T-cell (primary cell): ENCODE data around the gene RBBP5. TPM values are rescaled to one million over a fixed set of nuclear protein-coding genes. Genes with fewer than 3 reads are reported as not detected.

ENCODE experiments used
- ATAC-seq, 4 experiments: fragments of 200-7000 bp in 3 of 4; fragments of 150-1000 bp in 1 of 4; cut with Tn5 transposase; replicated peaks in 1 of 4; 1 replicate in 3 of 4; 2 replicates in 1 of 4; pipeline ENCODE4 v1.10.0; 2021; ENCODE audit warnings: moderate library complexity in 3 of 4, mild to moderate bottlenecking in 2 of 4, moderate number of reproducible peaks in 1 of 4
- CTCF ChIA-PET, 2 donors: fragments of 300-600 bp; sonication (Branson Sonifier 250); formaldehyde crosslinking; loops; one replicate each; lab custom pipeline; 2022; ENCODE audit warnings: antibody characterized with exemption in 2 of 2; lab: Charles Lee
- POLR2A ChIA-PET, 2 donors: fragments of 300-600 bp; sonication (Branson Sonifier 250); formaldehyde crosslinking; loops; one replicate each; lab custom pipeline; 2022; ENCODE audit warnings: antibody characterized with exemption in 2 of 2; lab: Charles Lee
- DNase-seq, 35 experiments: peaks; one replicate each; pipeline versions ENCODE4 v3.0.0 to v3.0.0-alpha.2; 2013 to 2023
- H3K27ac ChIP-seq: one replicate; pipeline ENCODE4 v1.5.1; 2013; ENCODE audit warnings: low read length
- H3K27me3 ChIP-seq, 2 experiments: replicated peaks in 1 of 2; 1 replicate in 1 of 2; 2 replicates in 1 of 2; pipeline versions ENCODE4 v1.6.1 to v1.7.0; 2013; ENCODE audit warnings: low read length in 1 of 2, mixed read lengths in 1 of 2; ENCODE audit not compliant: control insufficient read depth in 2 of 2, insufficient read depth in 2 of 2; ENCODE audit errors: extremely low read depth in 1 of 2
- H3K36me3 ChIP-seq, 2 donors: 1 replicate in 1 of 2; 2 replicates in 1 of 2; pipeline versions ENCODE4 v1.6.1 to v1.7.0; 2013; ENCODE audit warnings: low read length in 1 of 2; ENCODE audit not compliant: control insufficient read depth in 2 of 2, insufficient read depth in 1 of 2; ENCODE audit errors: extremely low read depth in 1 of 2
- H3K4me1 ChIP-seq, 2 experiments: 1 replicate in 1 of 2; 2 replicates in 1 of 2; pipeline versions ENCODE4 v1.6.1 to v1.7.0; 2013; ENCODE audit warnings: low read length in 2 of 2, mixed read lengths in 1 of 2; ENCODE audit not compliant: insufficient read depth in 2 of 2, control insufficient read depth in 1 of 2; ENCODE audit errors: extremely low read depth in 1 of 2
- H3K4me3 ChIP-seq, 2 donors: 1 replicate in 1 of 2; 2 replicates in 1 of 2; pipeline versions ENCODE4 v1.5.1 to v1.7.0; 2013; ENCODE audit warnings: mild to moderate bottlenecking in 2 of 2, low read length in 1 of 2, moderate library complexity in 1 of 2; ENCODE audit not compliant: control insufficient read depth in 1 of 2; ENCODE audit errors: extremely low read depth in 1 of 2
- H3K9me3 ChIP-seq: 2 replicates; pipeline ENCODE4 v1.7.0; 2013
- H3K27ac Mint-ChIP-seq, 2 donors: one replicate each; pipeline ENCODE4 v1.8.0; 2020 to 2021; ENCODE audit warnings: mild to moderate bottlenecking in 2 of 2, mixed read lengths in 2 of 2
- H3K27me3 Mint-ChIP-seq, 2 donors: one replicate each; pipeline ENCODE4 v1.8.0; 2021 to 2022; ENCODE audit warnings: mixed read lengths in 2 of 2
- H3K36me3 Mint-ChIP-seq: one replicate; pipeline ENCODE4 v1.8.0; 2021; ENCODE audit warnings: mixed read lengths
- H3K4me1 Mint-ChIP-seq, 3 donors: one replicate each; pipeline ENCODE4 v1.8.0; 2020 to 2022; ENCODE audit warnings: mixed read lengths in 3 of 3, mild to moderate bottlenecking in 1 of 3
- H3K4me3 Mint-ChIP-seq, 3 donors: one replicate each; pipeline ENCODE4 v1.8.0; 2020 to 2022; ENCODE audit warnings: mild to moderate bottlenecking in 3 of 3, mixed read lengths in 3 of 3, moderate library complexity in 3 of 3
- H3K9me3 Mint-ChIP-seq, 3 donors: one replicate each; pipeline ENCODE4 v1.8.0; 2020 to 2022; ENCODE audit warnings: mixed read lengths in 3 of 3
- WGBS: methylation state at CpG from one replicate; pipeline ENCODE4 v1.1.5; 2013; ENCODE audit warnings: missing lambda C conversion rate; ENCODE audit not compliant: insufficient coverage; 5-methylcytosine and 5-hydroxymethylcytosine counted together
- total RNA-seq, 35 experiments: library from RNA in 6 of 35; stranded (reverse) in 6 of 35; fragments of 120-200 nt in 1 of 35; gene quantifications; one replicate each; pipeline versions ENCODE4 v1.2.1 to v1.2.4 and lab custom pipeline; 2013 to 2026

RBBP5 gene
- total RNA-seq, 5 donors from 2014 or later (not counting 1 experiment from before 2014, with no cell fraction given) = 13.9 to 24.3 (median 22.3) TPM

DNA sequence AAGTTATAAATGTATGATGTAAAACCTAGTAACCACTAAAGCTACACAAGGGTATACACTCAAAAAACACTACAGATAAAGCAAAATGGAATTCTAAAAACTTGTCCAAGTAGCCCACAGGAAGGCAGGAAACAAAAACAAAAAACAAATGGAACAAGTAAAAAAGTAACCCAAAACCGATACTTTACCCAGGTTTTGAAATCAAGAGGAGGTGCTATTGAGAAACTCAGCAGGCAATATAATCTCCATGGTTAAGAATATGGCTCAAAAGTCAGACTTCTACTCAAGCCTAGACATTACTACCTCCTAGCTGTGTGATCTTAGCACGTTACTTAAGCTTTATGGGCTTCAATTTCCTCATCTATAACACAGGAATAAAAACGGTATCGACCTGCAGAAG is 13.3 kb downstream of the RBBP5 start:
- H3K27ac Mint-ChIP-seq = peak overlapping the region in 1 of 2 donors; percentile 29

DNA sequence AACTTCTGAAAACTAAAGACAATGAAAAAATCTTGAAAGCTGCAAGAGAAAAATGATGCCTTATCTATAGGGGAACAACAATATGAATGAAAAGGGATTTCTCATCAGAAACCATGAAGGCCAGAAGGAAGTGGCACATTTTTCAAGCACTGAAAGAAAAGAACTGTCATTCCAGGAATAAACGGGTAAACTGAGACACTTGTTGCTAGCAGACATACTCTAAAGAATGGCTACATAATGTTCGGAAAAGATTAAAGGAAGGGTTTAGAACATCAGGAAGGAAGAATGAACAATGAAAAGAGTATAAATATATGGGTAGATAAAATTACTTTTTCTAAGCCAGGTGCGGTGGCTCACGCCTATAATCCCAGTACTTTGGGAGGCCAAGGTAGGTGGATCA is 14.5 kb downstream of the RBBP5 start:
- Histone ChIP-seq H3K36me3 (peaks cover 0 to 67% of the 10 kb centered on the region in 2 donors), H3K4me1 (no peaks in the 10 kb centered on the region), H3K27ac (no peak overlapping the region), H3K27me3 (no peaks in the 10 kb centered on the region), H3K4me3 (no peak overlapping the region), H3K9me3 (no peaks in the 10 kb centered on the region)
- Mint-ChIP-seq H3K27ac (no peak overlapping the region), H3K4me1 (peaks cover 5 to 12% (median 10%) of the 10 kb centered on the region in 3 donors), H3K9me3 (no peaks in the 10 kb centered on the region), H3K27me3 (no peaks in the 10 kb centered on the region), H3K36me3 (peaks cover 56% of the 10 kb centered on the region), H3K4me3 (no peak overlapping the region)
- ChIA-PET POLR2A (no interaction called here), CTCF (no interaction called here)
- DNase-seq = no peak
- ATAC-seq = no peak
- 100% methylated on average over 4 of the region's 4 CpGs for WGBS

More for the DNA sequence above, 13.3 kb downstream of the RBBP5 start:
- DNase-seq = no peak
- Histone ChIP-seq H3K4me3 (no peak overlapping the region), H3K36me3 (peaks cover 0 to 69% of the 10 kb centered on the region in 2 donors), H3K4me1 (no peaks in the 10 kb centered on the region), H3K27me3 (no peaks in the 10 kb centered on the region), H3K9me3 (no peaks in the 10 kb centered on the region), H3K27ac (no peak overlapping the region)
- CTCF ChIA-PET = interaction anchor here in 1 of 2 donors (1.0 kb wide), 1 partner anchor 148 kb away, joined by 3 read pairs; no protein-coding TSS in a partner anchor
- H3K36me3 Mint-ChIP-seq = peaks cover 51% of the 10 kb centered on the region
- H3K27me3 Mint-ChIP-seq = no peaks in the 10 kb centered on the region
- no peaks in the 10 kb centered on the region for H3K9me3 Mint-ChIP-seq
- 93% methylated on average over 3 of the region's 4 CpGs for WGBS
- H3K4me3 Mint-ChIP-seq = no peak overlapping the region
- H3K4me1 Mint-ChIP-seq = peaks cover 5 to 12% (median 10%) of the 10 kb centered on the region in 3 donors
- no peak for ATAC-seq
- POLR2A ChIA-PET = no interaction called here

DNA sequence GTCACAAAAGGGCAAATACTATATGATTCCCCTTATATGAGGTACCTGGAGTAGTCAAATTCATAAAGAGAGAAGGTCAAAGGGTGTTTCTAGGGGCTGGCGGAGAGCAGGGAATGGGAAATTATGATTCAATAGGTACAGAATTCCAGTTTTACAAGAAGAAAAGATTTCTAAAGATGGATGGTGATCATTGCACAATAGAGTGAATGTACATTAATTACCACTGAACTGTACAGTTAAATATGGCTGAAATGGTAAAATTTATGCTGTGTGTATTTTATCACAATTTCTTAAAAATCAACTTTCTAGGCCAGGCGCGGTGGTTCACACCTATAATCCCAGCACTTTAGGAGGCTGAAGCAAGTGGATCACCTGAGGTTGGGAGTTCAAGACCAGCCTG is 19.4 kb downstream of the RBBP5 start:
- H3K27me3 Mint-ChIP-seq = no peaks in the 10 kb centered on the region
- H3K36me3 Mint-ChIP-seq = peaks cover 77% of the 10 kb centered on the region
- H3K9me3 Mint-ChIP-seq = no peaks in the 10 kb centered on the region

DNA sequence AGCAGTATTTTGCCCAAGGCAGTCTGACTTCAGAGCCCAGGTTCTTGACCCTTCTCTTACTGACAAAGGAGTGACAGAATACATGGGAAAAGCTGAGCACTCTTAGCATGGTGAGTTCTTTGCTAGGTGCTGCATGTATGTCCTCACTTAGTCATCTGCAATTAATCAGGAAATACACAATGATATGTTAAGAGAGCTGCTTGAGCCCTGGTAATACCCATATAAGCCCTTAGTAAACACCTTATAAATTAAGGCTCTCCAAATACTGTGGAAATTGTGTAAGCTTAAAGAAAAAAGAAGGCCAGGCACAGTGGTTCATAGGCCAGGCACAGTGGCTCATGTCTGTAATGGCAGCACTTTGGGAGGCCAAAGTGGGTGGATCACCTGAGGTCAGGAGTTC is 23.5 kb downstream of the RBBP5 start:
- peaks cover 75% of the 10 kb centered on the region for H3K36me3 Mint-ChIP-seq

More for the DNA sequence above, 19.4 kb downstream of the RBBP5 start:
- no peak for ATAC-seq
- ChIA-PET CTCF (no interaction called here), POLR2A (no interaction called here)
- no CpG with 5 or more reads among the region's 3 CpGs for WGBS
- H3K27ac ChIP-seq = no peak overlapping the region
- DNase-seq = no peak
- peaks cover 3 to 7% (median 4%) of the 10 kb centered on the region in 3 donors for H3K4me1 Mint-ChIP-seq
- H3K27ac Mint-ChIP-seq = no peak overlapping the region
- no peaks in the 10 kb centered on the region for H3K9me3 ChIP-seq
- H3K36me3 ChIP-seq = peaks cover 20 to 92% of the 10 kb centered on the region in 2 donors
- H3K4me3 ChIP-seq = no peak overlapping the region
- no peaks in the 10 kb centered on the region for H3K4me1 ChIP-seq
- no peaks in the 10 kb centered on the region for H3K27me3 ChIP-seq
- no peak overlapping the region for H3K4me3 Mint-ChIP-seq

DNA sequence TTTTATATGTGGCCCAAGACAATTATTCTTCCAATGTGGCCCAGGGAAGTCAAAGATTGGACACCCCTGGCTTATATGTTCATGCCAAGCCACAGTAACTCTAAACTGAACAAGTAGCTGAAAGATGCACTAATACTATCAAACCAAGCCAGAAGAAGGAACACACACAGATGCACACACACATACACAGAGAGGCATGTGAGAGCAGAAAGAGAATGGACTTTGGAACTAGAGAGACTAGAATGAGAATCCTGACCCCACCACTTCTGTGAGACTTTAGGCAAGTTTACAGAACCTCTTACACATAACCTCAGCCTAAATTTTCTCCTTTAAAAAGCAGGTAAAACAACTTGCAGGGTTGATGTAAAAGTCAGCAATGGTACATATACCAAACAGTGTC is 26.4 kb downstream of the RBBP5 start:
- H3K27me3 Mint-ChIP-seq = no peaks in the 10 kb centered on the region
- no peak overlapping the region for H3K4me3 Mint-ChIP-seq
- POLR2A ChIA-PET = interaction anchor here in 1 of 2 donors (0.6 to 0.7 kb wide), 2 partner anchors 15 to 20 kb away, joined by 3 read pairs; no protein-coding TSS in a partner anchor
- ATAC-seq (no peak), DNase-seq (no peak)
- Histone ChIP-seq H3K4me3 (no peak overlapping the region), H3K36me3 (peaks cover 23 to 92% of the 10 kb centered on the region in 2 donors), H3K27ac (no peak overlapping the region), H3K9me3 (no peaks in the 10 kb centered on the region), H3K4me1 (no peaks in the 10 kb centered on the region), H3K27me3 (no peaks in the 10 kb centered on the region)
- H3K4me1 Mint-ChIP-seq = no peaks in the 10 kb centered on the region
- H3K36me3 Mint-ChIP-seq = peaks cover 64% of the 10 kb centered on the region
- CTCF ChIA-PET = no interaction called here
- H3K9me3 Mint-ChIP-seq = no peaks in the 10 kb centered on the region
- H3K27ac Mint-ChIP-seq = no peak overlapping the region

More for the DNA sequence above, 23.5 kb downstream of the RBBP5 start:
- H3K27ac Mint-ChIP-seq = no peak overlapping the region
- ChIA-PET CTCF (interaction anchor here in 1 of 2 donors (0.6 kb wide), 1 partner anchor 660 kb away, joined by 3 read pairs; no protein-coding TSS in a partner anchor), POLR2A (interaction anchor here in 1 of 2 donors (0.6 kb wide), 1 partner anchor 559 kb away, joined by 5 read pairs; no protein-coding TSS in a partner anchor)
- H3K27ac ChIP-seq = no peak overlapping the region
- H3K9me3 ChIP-seq = no peaks in the 10 kb centered on the region
- no peaks in the 10 kb centered on the region for H3K27me3 Mint-ChIP-seq
- H3K4me1 ChIP-seq = no peaks in the 10 kb centered on the region
- H3K9me3 Mint-ChIP-seq = no peaks in the 10 kb centered on the region
- no peak for DNase-seq
- H3K4me3 Mint-ChIP-seq = no peak overlapping the region
- ATAC-seq = no peak
- H3K4me1 Mint-ChIP-seq = no peaks in the 10 kb centered on the region
- no peak overlapping the region for H3K4me3 ChIP-seq
- no peaks in the 10 kb centered on the region for H3K27me3 ChIP-seq
- H3K36me3 ChIP-seq = peaks cover 27 to 88% of the 10 kb centered on the region in 2 donors

DNA sequence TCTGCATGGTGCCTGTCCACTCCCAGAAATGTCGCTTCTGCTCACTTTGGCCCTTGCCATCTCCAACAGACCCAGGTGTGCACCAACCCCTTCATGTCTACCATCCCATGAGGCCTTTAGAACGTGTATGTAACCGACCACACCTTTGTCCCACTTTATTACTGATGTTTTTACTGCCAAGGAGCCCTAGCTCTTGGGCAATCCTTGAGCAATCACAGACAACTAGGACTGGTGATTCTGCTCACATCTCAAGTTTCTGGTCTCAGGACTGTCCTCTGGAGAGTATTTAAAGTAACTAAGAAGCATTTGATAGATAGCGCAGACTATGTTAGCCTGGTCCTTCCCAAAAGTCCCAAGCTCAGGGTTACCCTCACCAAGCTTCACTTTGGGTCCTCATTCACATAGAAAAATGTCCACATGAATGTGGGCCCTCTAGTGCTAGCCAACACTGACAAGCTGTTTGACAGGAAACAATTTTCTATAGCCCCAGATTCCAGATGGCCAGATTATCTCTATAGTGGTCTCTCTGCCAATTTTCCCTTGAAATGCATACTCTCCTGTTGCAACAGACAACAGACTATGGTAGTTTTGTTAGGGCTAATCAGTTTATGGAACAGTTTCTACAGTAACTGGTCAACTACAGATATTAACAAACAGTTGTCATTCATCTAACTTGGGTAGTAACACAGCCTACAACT is 30.6 kb downstream of the RBBP5 start:
- no peak overlapping the region for H3K4me3 Mint-ChIP-seq
- Histone ChIP-seq H3K27me3 (no peaks in the 10 kb centered on the region), H3K4me3 (no peak overlapping the region), H3K4me1 (no peaks in the 10 kb centered on the region), H3K27ac (no peak overlapping the region), H3K9me3 (no peaks in the 10 kb centered on the region), H3K36me3 (peaks cover 8 to 80% of the 10 kb centered on the region in 2 donors)
- DNase-seq (no peak), ATAC-seq (no peak)
- ChIA-PET POLR2A (no interaction called here), CTCF (no interaction called here)
- no peak overlapping the region for H3K27ac Mint-ChIP-seq
- H3K36me3 Mint-ChIP-seq = peaks cover 50% of the 10 kb centered on the region
- no peaks in the 10 kb centered on the region for H3K27me3 Mint-ChIP-seq
- WGBS = 94% methylated on average over 4 of the region's 4 CpGs
- H3K9me3 Mint-ChIP-seq = no peaks in the 10 kb centered on the region
- H3K4me1 Mint-ChIP-seq = peaks cover 0 to 5% (median 0%) of the 10 kb centered on the region in 3 donors
